GM18511 (cell line): ENCODE results near the gene GPR146.
A peak's percentile ranks its signal among the peaks of the same experiment; 100 is the strongest.

Source experiments
- ATAC-seq: cut with Tn5 transposase; IDR thresholded peaks from one replicate; pipeline ENCODE4 v1.9.1; 2021; ENCODE audit warnings: mild to moderate bottlenecking, moderate library complexity; ENCODE audit not compliant: unreplicated experiment

Gene GPR146

GRCh38 chr7:1056785-1057410, 12.6 kb downstream of the GPR146 start:
- ATAC-seq, result no peak

GRCh38 chr7:1057416-1058291, 13.3 kb downstream of the GPR146 start:
- no peak for ATAC-seq

- ATAC-seq, result no peak
Measured at GRCh38 chr7:1058311-1058710, 14.0 kb downstream of the GPR146 start.

GRCh38 chr7:1058821-1059199, 14.5 kb downstream of the GPR146 start:
- no peak for ATAC-seq

GRCh38 chr7:1059200-1060091, 15.1 kb downstream of the GPR146 start:
- ATAC-seq, result no peak

- ATAC-seq, result no peak
Measured at GRCh38 chr7:1060315-1061072, 16.1 kb downstream of the GPR146 start.

- ATAC-seq, result no peak
Measured at GRCh38 chr7:1061180-1061579, 16.8 kb downstream of the GPR146 start.

- peak; percentile 79 for ATAC-seq
Measured at GRCh38 chr7:1062296-1063294, 18.2 kb downstream of the GPR146 start.

- ATAC-seq, result no peak
Measured at GRCh38 chr7:1063361-1063760, 19.0 kb downstream of the GPR146 start.

- ATAC-seq, result no peak
Measured at GRCh38 chr7:1064581-1064980, 20.2 kb downstream of the GPR146 start.

- no peak for ATAC-seq
Measured at GRCh38 chr7:1065263-1065584, 20.9 kb downstream of the GPR146 start.

- ATAC-seq, result peak; percentile 64
Measured at GRCh38 chr7:1065585-1066241, 21.4 kb downstream of the GPR146 start.

GRCh38 chr7:1066242-1066588, 21.9 kb downstream of the GPR146 start:
- ATAC-seq, result no peak

- ATAC-seq, result no peak
Measured at GRCh38 chr7:1068013-1068412, 23.7 kb downstream of the GPR146 start.

- ATAC-seq, result no peak
Measured at GRCh38 chr7:1068619-1069018, 24.3 kb downstream of the GPR146 start.

- no peak for ATAC-seq
Measured at GRCh38 chr7:1070544-1071011, 26.2 kb downstream of the GPR146 start.

- no peak for ATAC-seq
Measured at GRCh38 chr7:1071731-1072254, 27.4 kb downstream of the GPR146 start.

GRCh38 chr7:1073142-1073977, 29.0 kb downstream of the GPR146 start:
- no peak for ATAC-seq
